Caco-2 (cell line): ENCODE measurements around the gene FADS3. TPM values are rescaled to one million over a fixed set of nuclear protein-coding genes. Genes with fewer than 3 reads are reported as not detected.
A peak's percentile ranks its signal among the peaks of the same experiment; 100 is the strongest.
"Not testable (repeated sequence)": the region's sequence is repeated elsewhere in the genome, so short reads cannot be mapped to it uniquely, and the experiment has no call there.

Experiments
- BruUV-seq: library from RNA; stranded (reverse); fragments of 400-500 nt; replicated peaks from 2 replicates; lab custom pipeline; 2021; lab: Mats Ljungman, UMichigan
- CTCF ChIA-PET: fragments of 300-600 bp; sonication (Branson Sonifier 250); formaldehyde crosslinking; loops from one replicate; lab custom pipeline; 2022; ENCODE audit warnings: antibody characterized with exemption; lab: Charles Lee
- POLR2A ChIA-PET: fragments of 300-600 bp; sonication (Branson Sonifier 250); formaldehyde crosslinking; loops from one replicate; lab custom pipeline; 2022; ENCODE audit warnings: antibody characterized with exemption; lab: Charles Lee
- DNase-seq, 2 experiments: peaks; one replicate each; pipeline versions ENCODE4 v3.0.0 to v3.0.0-alpha.2; 2020 to 2022
- H3K27me3 ChIP-seq: replicated peaks from 2 replicates; pipeline ENCODE4 v1.6.0; 2011; ENCODE audit warnings: low read length; ENCODE audit not compliant: control insufficient read depth, insufficient read depth
- H3K36me3 ChIP-seq: 2 replicates; pipeline ENCODE4 v1.5.1; 2011; ENCODE audit warnings: low read length; ENCODE audit not compliant: control insufficient read depth, insufficient read depth
- H3K4me1 ChIP-seq: fragments of 250-450 bp; sonication (Bioruptor Pico); 2 replicates; pipeline ENCODE4 v1.5.1; 2020; ENCODE audit warnings: mild to moderate bottlenecking
- H3K4me3 ChIP-seq: 2 replicates; pipeline ENCODE4 v1.5.1; 2011; ENCODE audit warnings: low read depth, mild to moderate bottlenecking, control low read depth, low read length
- H3K9me3 ChIP-seq: fragments of 250-450 bp; sonication (Bioruptor Pico); 2 replicates; pipeline ENCODE4 v1.5.1; 2020; ENCODE audit warnings: mild to moderate bottlenecking, moderate library complexity
- H3K27ac Mint-ChIP-seq: one replicate; pipeline ENCODE4 v1.8.0; 2022; ENCODE audit warnings: mixed read lengths; ENCODE audit not compliant: unreplicated experiment
- H3K27me3 Mint-ChIP-seq: one replicate; pipeline ENCODE4 v1.8.0; 2022; ENCODE audit warnings: mixed read lengths; ENCODE audit not compliant: insufficient read depth, unreplicated experiment
- H3K36me3 Mint-ChIP-seq: one replicate; pipeline ENCODE4 v1.8.0; 2022; ENCODE audit warnings: mild to moderate bottlenecking, mixed read lengths; ENCODE audit not compliant: insufficient read depth, unreplicated experiment
- H3K4me1 Mint-ChIP-seq: one replicate; pipeline ENCODE4 v1.8.0; 2022; ENCODE audit warnings: low read depth, mixed read lengths; ENCODE audit not compliant: unreplicated experiment
- H3K4me3 Mint-ChIP-seq: one replicate; pipeline ENCODE4 v1.8.0; 2022; ENCODE audit warnings: mild to moderate bottlenecking, moderate library complexity, mixed read lengths; ENCODE audit not compliant: unreplicated experiment
- H3K9me3 Mint-ChIP-seq: one replicate; pipeline ENCODE4 v1.8.0; 2022; ENCODE audit warnings: mixed read lengths; ENCODE audit not compliant: unreplicated experiment
- CTCF ChIP-seq, 2 experiments: fragments of 200-600 bp in 1 of 2; IDR thresholded peaks; 1 replicate in 1 of 2; 2 replicates in 1 of 2; pipeline versions ENCODE4 v1.5.1 to v1.8.0; 2011 to 2022; ENCODE audit warnings: antibody characterized with exemption in 1 of 2, control low read depth in 1 of 2, inconsistent platforms in 1 of 2, low read depth in 1 of 2, low read length in 1 of 2, mild to moderate bottlenecking in 1 of 2, moderate library complexity in 1 of 2; ENCODE audit not compliant: insufficient read depth in 1 of 2, severe bottlenecking in 1 of 2, unreplicated experiment in 1 of 2
- intact Hi-C: fragments of 100-400 bp; cut with micrococcal nuclease; formaldehyde crosslinking; loops from one replicate; pipeline ENCODE4 v1.10.0; 2022; ENCODE audit not compliant: unreplicated experiment
- total RNA-seq: library from RNA; stranded (reverse); gene quantifications from 2 replicates; pipeline ENCODE4 v1.2.3, GENCODE V29; 2022

The FADS3 gene
- total RNA-seq, 1 experiment from 2014 or later: 32.7 TPM

- intact Hi-C loops: no loop called here
- CTCF ChIA-PET: no interaction called here
- POLR2A ChIA-PET: no interaction called here
These were observed 8.0 kb downstream of the FADS3 start for GRCh38 chr11:61883327-61883726.

GRCh38 chr11:61882879-61883278 is 8.5 kb downstream of the FADS3 start:
- H3K36me3 Mint-ChIP-seq: no peaks in the 10 kb centered on the region
- Histone ChIP-seq H3K36me3 (no peaks in the 10 kb centered on the region), H3K4me1 (peaks cover 5% of the 10 kb centered on the region; the same call in 1 of the 2 replicates), H3K4me3 (no peak overlapping the region), H3K27me3 (no peaks in the 10 kb centered on the region), H3K9me3 (no peaks in the 10 kb centered on the region)
- intact Hi-C loops: no loop called here
- TF ChIP-seq CTCF (IDR thresholded peaks at IDR 0.05; ENCODE audit: insufficient read depth in 1 of 2, low read depth in 1 of 2, low read length in 1 of 2, severe bottlenecking in 1 of 2, unreplicated experiment in 1 of 2): no peak
- peaks cover 13% of the 10 kb centered on the region for H3K4me1 Mint-ChIP-seq
- ChIA-PET CTCF (no interaction called here), POLR2A (no interaction called here)
- no peak for DNase-seq
- H3K27me3 Mint-ChIP-seq: no peaks in the 10 kb centered on the region
- no peak overlapping the region for H3K4me3 Mint-ChIP-seq
- H3K9me3 Mint-ChIP-seq: no peaks in the 10 kb centered on the region
- BruUV-seq: no TSS peak
- H3K27ac Mint-ChIP-seq: no peak overlapping the region

More at GRCh38 chr11:61883327-61883726, 8.0 kb downstream of the FADS3 start:
- no TSS peak for BruUV-seq
- no peak for DNase-seq
- Mint-ChIP-seq H3K9me3 (no peaks in the 10 kb centered on the region), H3K4me1 (peaks cover 13% of the 10 kb centered on the region), H3K36me3 (no peaks in the 10 kb centered on the region), H3K27me3 (no peaks in the 10 kb centered on the region), H3K27ac (no peak overlapping the region), H3K4me3 (no peak overlapping the region)
- Histone ChIP-seq H3K36me3 (no peaks in the 10 kb centered on the region), H3K4me1 (peaks cover 5% of the 10 kb centered on the region; the same call in 1 of the 2 replicates), H3K4me3 (no peak overlapping the region), H3K9me3 (no peaks in the 10 kb centered on the region), H3K27me3 (no peaks in the 10 kb centered on the region)
- TF ChIP-seq CTCF (IDR thresholded peaks at IDR 0.05; ENCODE audit: insufficient read depth in 1 of 2, low read depth in 1 of 2, low read length in 1 of 2, severe bottlenecking in 1 of 2, unreplicated experiment in 1 of 2): no peak

GRCh38 chr11:61882267-61882666 is 9.1 kb downstream of the FADS3 start:
- H3K4me3 ChIP-seq, H3K9me3 Mint-ChIP-seq, BruUV-seq, H3K36me3 Mint-ChIP-seq, H3K36me3 ChIP-seq, H3K9me3 ChIP-seq, intact Hi-C loops, H3K4me1 ChIP-seq, H3K27me3 ChIP-seq, H3K4me3 Mint-ChIP-seq, H3K27me3 Mint-ChIP-seq, H3K27ac Mint-ChIP-seq: not testable (repeated sequence)
- CTCF ChIA-PET: interaction anchor here (1.5 kb wide), 1 partner anchor 16 kb away, joined by 5 read pairs; no protein-coding TSS in a partner anchor
- H3K4me1 Mint-ChIP-seq: peaks cover 13% of the 10 kb centered on the region
- POLR2A ChIA-PET: interaction anchor here (1.4 kb wide), 1 partner anchor 67 kb away, joined by 7 read pairs; no protein-coding TSS in a partner anchor
- peak in 1 of 2 experiments; percentile 42 for DNase-seq
